ENCODE results near the gene TMEM258.

DNA sequence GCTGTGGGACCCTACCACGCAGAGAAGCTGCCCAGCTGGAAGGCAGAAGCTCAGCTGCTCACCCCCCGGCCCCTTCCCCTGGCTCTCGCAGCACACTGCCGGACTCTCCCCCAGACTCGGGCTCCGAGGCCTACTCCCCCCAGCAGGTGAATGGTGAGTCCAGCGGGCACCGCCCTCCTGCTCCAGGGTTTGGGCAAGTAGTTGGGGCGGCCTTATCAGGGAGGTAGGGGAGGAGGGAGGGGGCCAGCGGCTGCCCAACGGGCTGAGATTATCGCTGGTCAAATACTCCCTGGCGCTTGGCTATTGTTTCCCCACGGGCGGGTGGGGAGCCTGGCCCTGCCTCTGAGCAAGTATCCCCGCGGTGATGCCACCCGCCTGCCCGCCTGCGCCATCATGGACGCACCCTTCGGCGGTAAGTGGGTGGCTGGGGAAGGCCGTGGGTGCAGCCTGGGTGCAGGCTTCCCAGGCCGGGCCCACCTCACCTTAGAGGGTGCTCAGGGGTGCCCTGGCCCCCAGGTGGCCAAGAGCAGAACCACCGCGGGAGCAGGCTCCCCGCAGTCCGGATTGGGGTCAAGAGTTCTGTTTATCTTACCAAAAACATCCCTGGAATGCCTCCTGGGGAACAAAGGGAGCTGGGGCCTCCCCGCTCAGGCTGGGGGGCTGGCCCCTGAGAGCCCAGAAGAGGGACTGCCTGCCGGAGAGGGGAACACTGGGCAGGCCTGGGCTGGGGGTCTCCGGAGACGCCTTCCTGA, 23.1 kb downstream of the TMEM258 start:
- TF ChIP-seq CTCF (IDR thresholded peaks at IDR 0.05) (no peak), EZH2 (IDR thresholded peaks at IDR 0.05; ENCODE audit: borderline replicate concordance, insufficient read depth, low read depth, low read length, poor library complexity, severe bottlenecking) (no peak)
